ENCODE results near the gene DLG2. TPM values are rescaled to one million over a fixed set of nuclear protein-coding genes. Genes with fewer than 3 reads are reported as not detected.

The DLG2 gene
- total and polyA plus RNA-seq, 9 of the 15 experiments (the other 6 are each of a cell fraction or from before 2014, with no cell fraction given) = 0.52 to 1.6 (median 0.95) TPM

- Histone ChIP-seq H3K79me2 (ENCODE audit: control insufficient read depth, insufficient read depth, low read length) (no peaks in the 10 kb centered on the region), H3K9me3 (replicated peaks; ENCODE audit: control insufficient read depth, insufficient read depth, low read depth, low read length) (no peaks in the 10 kb centered on the region), H3K36me3 (ENCODE audit: control insufficient read depth, insufficient read depth, low read length) (no peaks in the 10 kb centered on the region), H2AFZ (ENCODE audit: low read depth, low read length) (no peak overlapping the region), H3K27ac (ENCODE audit: extremely low read depth, low read depth, low read length) (no peak overlapping the region), H3K9me1 (ENCODE audit: control insufficient read depth, insufficient read depth, low read length) (no peaks in the 10 kb centered on the region), H3K4me3 (no peak overlapping the region), H3K9ac (ENCODE audit: insufficient read depth in 1 of 2, low read depth in 2 of 2, low read length in 2 of 2) (no peak overlapping the region), H4K20me1 (replicated peaks; ENCODE audit: control insufficient read depth, insufficient read depth, low read length) (no peaks in the 10 kb centered on the region), H3K4me1 (replicated peaks in 1 of 2; ENCODE audit: control insufficient read depth in 2 of 2, insufficient read depth in 2 of 2, low read length in 2 of 2) (no peaks in the 10 kb centered on the region; a peak in 2 of 5 replicates), H3K4me2 (ENCODE audit: insufficient read depth, low read length) (no peak overlapping the region), H3K27me3 (ENCODE audit: control insufficient read depth in 2 of 2, insufficient read depth in 2 of 2, low read length in 2 of 2) (peaks cover 0 to 4% of the 10 kb centered on the region in 2 experiments; a peak in 1 of 5 replicates)
- CTCF ChIA-PET (ENCODE audit: low intra/inter-chr PET ratio) = no interaction called here
- TF ChIP-seq ZNF280B (CRISPR knock-in tag; IDR thresholded peaks at IDR 0.05) (no peak), PRDM10 (IDR thresholded peaks at IDR 0.05; ENCODE audit: partially characterized antibody) (peak; percentile 52)
- in situ Hi-C loops (cut with MboI) (no loop called here), intact Hi-C loops (cut with micrococcal nuclease) (no loop called here)
- ATAC-seq (no peak), FAIRE-seq (no peak), DNase-seq (ENCODE audit: extremely low read depth in 1 of 4, low spot score in 3 of 4) (no peak)
- BruUV-seq (replicated peaks) = no TSS peak
- 0% methylated on average over 10 of the region's 10 CpGs for WGBS (ENCODE audit: insufficient coverage, low coverage, missing lambda C conversion rate)
- POLR2A ChIA-PET = interaction anchor here (0.6 kb wide), 1 partner anchor 777 kb away, joined by 3 read pairs; no protein-coding TSS in a partner anchor
Observed at GRCh38 chr11:83681906-83682610, 1945.1 kb downstream of the DLG2 start.

Measured in K562 (cell line).